Measurements from ENCODE around the gene TMEM201.
"Not testable (repeated sequence)": the region's sequence is repeated elsewhere in the genome, so short reads cannot be mapped to it uniquely, and the experiment has no call there.

DNA sequence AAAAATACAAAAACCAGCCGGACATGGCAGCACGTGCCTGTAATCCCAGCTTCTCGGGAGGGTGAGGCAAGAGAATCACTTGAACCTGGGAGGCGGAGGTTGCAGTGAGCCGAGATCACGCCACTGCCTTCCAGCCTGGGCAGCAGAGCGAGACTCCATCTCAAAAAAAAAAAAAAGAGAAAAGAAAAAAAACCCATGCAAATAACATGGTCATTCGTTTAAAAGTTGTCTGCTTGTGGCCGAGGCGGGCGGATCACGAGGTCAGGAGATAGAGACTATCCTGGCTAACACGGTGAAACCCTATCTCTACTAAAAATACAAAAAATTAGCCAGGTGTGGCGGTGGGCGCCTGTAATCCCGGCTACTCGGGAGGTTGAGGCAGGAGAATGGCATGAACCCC is 28.6 kb upstream of the TMEM201 start:
- TF ChIP-seq, protein P1, sequence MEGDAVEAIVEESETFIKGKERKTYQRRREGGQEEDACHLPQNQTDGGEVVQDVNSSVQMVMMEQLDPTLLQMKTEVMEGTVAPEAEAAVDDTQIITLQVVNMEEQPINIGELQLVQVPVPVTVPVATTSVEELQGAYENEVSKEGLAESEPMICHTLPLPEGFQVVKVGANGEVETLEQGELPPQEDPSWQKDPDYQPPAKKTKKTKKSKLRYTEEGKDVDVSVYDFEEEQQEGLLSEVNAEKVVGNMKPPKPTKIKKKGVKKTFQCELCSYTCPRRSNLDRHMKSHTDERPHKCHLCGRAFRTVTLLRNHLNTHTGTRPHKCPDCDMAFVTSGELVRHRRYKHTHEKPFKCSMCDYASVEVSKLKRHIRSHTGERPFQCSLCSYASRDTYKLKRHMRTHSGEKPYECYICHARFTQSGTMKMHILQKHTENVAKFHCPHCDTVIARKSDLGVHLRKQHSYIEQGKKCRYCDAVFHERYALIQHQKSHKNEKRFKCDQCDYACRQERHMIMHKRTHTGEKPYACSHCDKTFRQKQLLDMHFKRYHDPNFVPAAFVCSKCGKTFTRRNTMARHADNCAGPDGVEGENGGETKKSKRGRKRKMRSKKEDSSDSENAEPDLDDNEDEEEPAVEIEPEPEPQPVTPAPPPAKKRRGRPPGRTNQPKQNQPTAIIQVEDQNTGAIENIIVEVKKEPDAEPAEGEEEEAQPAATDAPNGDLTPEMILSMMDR (IDR thresholded peaks at IDR 0.05; ENCODE audit: borderline replicate concordance, extremely low read depth, low read length, poor library complexity, severe bottlenecking) = not testable (repeated sequence)
- not testable (repeated sequence) for TF ChIP-seq EZH2 (IDR thresholded peaks at IDR 0.05; ENCODE audit: borderline replicate concordance, low read depth, low read length, severe bottlenecking)

Data from DND-41 (cell line).